HEK293 (cell line): Measurements from ENCODE around the gene SCN4A.

ENCODE experiments used
- CTCF ChIA-PET: fragments of 350-600 bp; formaldehyde crosslinking; extraction: SDS; loops from one replicate; lab custom pipeline; 2021; ENCODE audit warnings: antibody characterized with exemption; lab: Yijun Ruan, JAX
- POLR2A ChIA-PET: fragments of 300-600 bp; formaldehyde crosslinking; extraction: SDS; loops from one replicate; lab custom pipeline; 2020; ENCODE audit warnings: antibody characterized with exemption, inconsistent platforms; lab: Yijun Ruan, JAX
- H3K27ac ChIP-seq: fragments of 200-500 bp; sonication (Bioruptor generic); 2 replicates; pipeline ENCODE4 v1.5.1; 2014; ENCODE audit warnings: low read depth, low read length, control low read depth, inconsistent platforms; ENCODE audit errors: extremely low read depth
- H3K36me3 ChIP-seq, 2 experiments: fragments of 200-500 bp in 1 of 2; sonication (Bioruptor generic) in 1 of 2; 1 replicate in 1 of 2; 2 replicates in 1 of 2; pipeline ENCODE4 v1.5.1; 2014 to 2017; ENCODE audit warnings: inconsistent platforms in 2 of 2, low read length in 2 of 2; ENCODE audit not compliant: control insufficient read depth in 2 of 2, insufficient read depth in 1 of 2
- H3K4me1 ChIP-seq: fragments of 200-500 bp; sonication (Bioruptor generic); 2 replicates; pipeline ENCODE4 v1.5.1; 2014; ENCODE audit warnings: mild to moderate bottlenecking, low read length, inconsistent platforms; ENCODE audit not compliant: control insufficient read depth, insufficient read depth
- H3K4me3 ChIP-seq: 2 replicates; pipeline ENCODE4 v1.5.1; 2011; ENCODE audit warnings: low read depth, mild to moderate bottlenecking, control low read depth, low read length, moderate library complexity
- H3K9me3 ChIP-seq: fragments of 200-500 bp; sonication (Bioruptor generic); 2 replicates; pipeline ENCODE4 v1.5.1; 2014; ENCODE audit warnings: low read depth, low read length, inconsistent platforms; ENCODE audit not compliant: control insufficient read depth, insufficient read depth
- GLI4 ChIP-seq: fragments of 450-650 bp; formaldehyde crosslinking; IDR thresholded peaks from 2 replicates; pipeline ENCODE4 v1.5.1; 2016; ENCODE audit warnings: missing biosample characterization, missing genetic modification characterization
- HOXD13 ChIP-seq: sonication (generic); formaldehyde crosslinking; IDR thresholded peaks from 2 replicates; pipeline ENCODE4 v1.8.0; 2022; ENCODE audit warnings: missing genetic modification reagents, borderline replicate concordance
- KLF17 ChIP-seq: fragments of 450-650 bp; formaldehyde crosslinking; IDR thresholded peaks from 2 replicates; pipeline ENCODE4 v1.5.1; 2016; ENCODE audit warnings: missing biosample characterization, missing genetic modification characterization
- SCRT1 ChIP-seq: fragments of 450-650 bp; formaldehyde crosslinking; IDR thresholded peaks from 2 replicates; pipeline ENCODE4 v1.5.1; 2016; ENCODE audit warnings: missing biosample characterization, missing genetic modification characterization, borderline replicate concordance
- SP7 ChIP-seq: fragments of 450-650 bp; formaldehyde crosslinking; IDR thresholded peaks from 2 replicates; pipeline ENCODE4 v1.5.1; 2016; ENCODE audit warnings: missing biosample characterization, missing genetic modification characterization
- ZBTB48 ChIP-seq: fragments of 450-650 bp; formaldehyde crosslinking; IDR thresholded peaks from 2 replicates; pipeline ENCODE4 v1.5.1; 2016; ENCODE audit warnings: missing biosample characterization, missing genetic modification characterization
- ZNF148 ChIP-seq: fragments of 450-650 bp; formaldehyde crosslinking; IDR thresholded peaks from 2 replicates; pipeline ENCODE4 v1.5.0; 2017; ENCODE audit warnings: missing biosample characterization, missing genetic modification characterization, borderline replicate concordance
- ZNF174 ChIP-seq: fragments of 450-650 bp; formaldehyde crosslinking; IDR thresholded peaks from 2 replicates; pipeline ENCODE4 v1.5.0; 2017; ENCODE audit warnings: missing biosample characterization, mild to moderate bottlenecking, missing genetic modification characterization
- ZNF184 ChIP-seq: fragments of 450-650 bp; IDR thresholded peaks from 2 replicates; pipeline ENCODE4 v1.5.1; 2018; ENCODE audit warnings: missing biosample characterization, mild to moderate bottlenecking, missing genetic modification characterization
- ZNF266 ChIP-seq: fragments of 450-650 bp; formaldehyde crosslinking; IDR thresholded peaks from 2 replicates; pipeline ENCODE4 v1.5.1; 2016; ENCODE audit warnings: missing biosample characterization, missing genetic modification characterization, low read depth
- ZNF335 ChIP-seq: fragments of 450-650 bp; formaldehyde crosslinking; conservative IDR thresholded peaks from 2 replicates; pipeline ENCODE4 v1.5.1; 2016; ENCODE audit warnings: missing biosample characterization, missing genetic modification characterization
- ZNF530 ChIP-seq: fragments of 450-650 bp; formaldehyde crosslinking; IDR thresholded peaks from 2 replicates; pipeline ENCODE4 v1.5.1; 2016; ENCODE audit warnings: low read depth, missing biosample characterization, missing genetic modification characterization
- ZNF610 ChIP-seq: fragments of 450-650 bp; formaldehyde crosslinking; IDR thresholded peaks from 2 replicates; pipeline ENCODE4 v1.5.1; 2016; ENCODE audit warnings: missing biosample characterization, missing genetic modification characterization, borderline replicate concordance
- ZNF624 ChIP-seq: fragments of 450-650 bp; formaldehyde crosslinking; IDR thresholded peaks from 2 replicates; pipeline ENCODE4 v1.5.1; 2017; ENCODE audit warnings: missing biosample characterization, missing genetic modification characterization
- ZNF692 ChIP-seq: fragments of 450-650 bp; formaldehyde crosslinking; IDR thresholded peaks from 2 replicates; pipeline ENCODE4 v1.5.1; 2016; ENCODE audit warnings: missing biosample characterization, missing genetic modification characterization
- ZNF776 ChIP-seq: fragments of 450-650 bp; formaldehyde crosslinking; IDR thresholded peaks from 2 replicates; pipeline ENCODE4 v1.5.0; 2017; ENCODE audit warnings: missing biosample characterization, missing genetic modification characterization, borderline replicate concordance
- ZNF830 ChIP-seq: fragments of 450-650 bp; IDR thresholded peaks from 2 replicates; pipeline ENCODE4 v1.5.0; 2018; ENCODE audit warnings: missing biosample characterization, missing genetic modification characterization, low read depth, mild to moderate bottlenecking, moderate library complexity

The SCN4A gene

GRCh38 chr17:63937920-63938319, 34.8 kb downstream of the SCN4A start:
- TF ChIP-seq ZNF335 (no peak), SP7 (tag by site-specific recombination) (no peak), ZNF184 (tag by site-specific recombination) (no peak), ZNF148 (tag by site-specific recombination) (no peak), ZNF266 (tag by site-specific recombination) (no peak), ZBTB48 (tag by site-specific recombination) (no peak), ZNF692 (tag by site-specific recombination) (no peak), HOXD13 (CRISPR knock-in tag) (no peak), ZNF776 (tag by site-specific recombination) (no peak), ZNF830 (tag by site-specific recombination) (no peak), ZNF174 (tag by site-specific recombination) (no peak), ZNF610 (tag by site-specific recombination) (no peak), ZNF530 (tag by site-specific recombination) (no peak), KLF17 (tag by site-specific recombination) (no peak), GLI4 (no peak), SCRT1 (tag by site-specific recombination) (no peak)
- Histone ChIP-seq H3K9me3 (no peaks in the 10 kb centered on the region), H3K27ac (no peak overlapping the region), H3K4me1 (no peaks in the 10 kb centered on the region), H3K36me3 (no peaks in the 10 kb centered on the region), H3K4me3 (no peak overlapping the region)
- POLR2A ChIA-PET: no interaction called here
- CTCF ChIA-PET: no interaction called here

GRCh38 chr17:63937319-63937718, 35.4 kb downstream of the SCN4A start:
- Histone ChIP-seq H3K9me3 (no peaks in the 10 kb centered on the region), H3K27ac (no peak overlapping the region), H3K4me1 (no peaks in the 10 kb centered on the region), H3K4me3 (no peak overlapping the region), H3K36me3 (no peaks in the 10 kb centered on the region)
- ChIA-PET CTCF (interaction anchor here (0.7 to 0.8 kb wide), 2 partner anchors 9 to 102 kb away, joined by 3 read pairs; no protein-coding TSS in a partner anchor), POLR2A (interaction anchor here (0.7 kb wide), 1 partner anchor 141 kb away, joined by 3 read pairs; no protein-coding TSS in a partner anchor)
- no peak for TF ChIP-seq ZNF624
